Measurements from ENCODE around the gene SPECC1L.

The SPECC1L gene

GRCh38 chr22:24401931-24402367 lies 131.3 kb downstream of the SPECC1L start:
- DNase-seq (ENCODE audit: low spot score), result no peak

- no peak for DNase-seq (ENCODE audit: low spot score)
Observed at GRCh38 chr22:24402460-24403192, 132.0 kb downstream of the SPECC1L start.

- no peak for DNase-seq (ENCODE audit: low spot score)
Observed at GRCh38 chr22:24403346-24403745, 132.7 kb downstream of the SPECC1L start.

- no peak for DNase-seq (ENCODE audit: low spot score)
Observed at GRCh38 chr22:24404561-24405275, 134.1 kb downstream of the SPECC1L start.

GRCh38 chr22:24405631-24406321 lies 135.1 kb downstream of the SPECC1L start:
- DNase-seq (ENCODE audit: low spot score), result no peak

- no peak for DNase-seq (ENCODE audit: low spot score)
Observed at GRCh38 chr22:24406322-24407277, 136.0 kb downstream of the SPECC1L start.

- DNase-seq (ENCODE audit: low spot score), result no peak
Observed at GRCh38 chr22:24407278-24407665, 136.6 kb downstream of the SPECC1L start.

- DNase-seq (ENCODE audit: low spot score), result no peak
Observed at GRCh38 chr22:24407884-24408283, 137.3 kb downstream of the SPECC1L start.

GRCh38 chr22:24408630-24409029 lies 138.0 kb downstream of the SPECC1L start:
- no peak for DNase-seq (ENCODE audit: low spot score)

GRCh38 chr22:24409707-24410106 lies 139.1 kb downstream of the SPECC1L start:
- no peak for DNase-seq (ENCODE audit: low spot score)

GRCh38 chr22:24410110-24410856 lies 139.7 kb downstream of the SPECC1L start:
- DNase-seq (ENCODE audit: low spot score), result no peak

- no peak for DNase-seq (ENCODE audit: low spot score)
Observed at GRCh38 chr22:24411256-24412004, 140.8 kb downstream of the SPECC1L start.

GRCh38 chr22:24412274-24412673 lies 141.6 kb downstream of the SPECC1L start:
- DNase-seq (ENCODE audit: low spot score), result no peak

- no peak for DNase-seq (ENCODE audit: low spot score)
Observed at GRCh38 chr22:24413271-24413670, 142.6 kb downstream of the SPECC1L start.

- no peak for DNase-seq (ENCODE audit: low spot score)
Observed at GRCh38 chr22:24413736-24414385, 143.2 kb downstream of the SPECC1L start.

- DNase-seq (ENCODE audit: low spot score), result no peak
Observed at GRCh38 chr22:24414523-24414922, 143.9 kb downstream of the SPECC1L start.

GRCh38 chr22:24414984-24415945 lies 144.6 kb downstream of the SPECC1L start:
- DNase-seq (ENCODE audit: low spot score), result no peak

- DNase-seq (ENCODE audit: low spot score), result no peak
Observed at GRCh38 chr22:24416095-24416494, 145.5 kb downstream of the SPECC1L start.

- no peak for DNase-seq (ENCODE audit: low spot score)
Observed at GRCh38 chr22:24416611-24417010, 146.0 kb downstream of the SPECC1L start.
